CD1c-positive myeloid dendritic cell (primary cell): ENCODE results near the gene LRRC36.
A peak's percentile ranks its signal among the peaks of the same experiment; 100 is the strongest.

Experiments
- DNase-seq: peaks from one replicate; pipeline ENCODE4 v3.0.0-alpha.2; 2016; ENCODE audit errors: extremely low spot score

Gene LRRC36

DNA sequence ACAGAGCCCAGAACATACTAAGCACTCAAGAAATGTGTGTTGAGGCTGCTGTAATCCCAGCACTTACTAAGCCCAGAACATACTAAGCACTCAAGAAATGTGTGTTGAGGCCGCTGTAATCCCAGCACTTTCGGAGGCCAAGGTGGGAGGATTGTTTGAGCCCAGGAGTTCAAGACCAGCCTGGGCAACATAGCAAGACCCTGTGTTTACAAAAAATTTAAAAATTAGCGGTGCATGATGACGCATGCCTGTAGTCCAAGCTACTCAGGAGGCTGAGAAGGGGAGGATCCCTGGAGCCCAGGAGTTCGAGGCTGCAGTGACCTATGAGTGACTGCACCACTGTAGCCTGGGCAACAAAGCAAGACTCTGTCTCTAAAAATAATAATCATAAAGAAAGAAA lies 96.4 kb downstream of the LRRC36 start:
- no peak for DNase-seq

DNA sequence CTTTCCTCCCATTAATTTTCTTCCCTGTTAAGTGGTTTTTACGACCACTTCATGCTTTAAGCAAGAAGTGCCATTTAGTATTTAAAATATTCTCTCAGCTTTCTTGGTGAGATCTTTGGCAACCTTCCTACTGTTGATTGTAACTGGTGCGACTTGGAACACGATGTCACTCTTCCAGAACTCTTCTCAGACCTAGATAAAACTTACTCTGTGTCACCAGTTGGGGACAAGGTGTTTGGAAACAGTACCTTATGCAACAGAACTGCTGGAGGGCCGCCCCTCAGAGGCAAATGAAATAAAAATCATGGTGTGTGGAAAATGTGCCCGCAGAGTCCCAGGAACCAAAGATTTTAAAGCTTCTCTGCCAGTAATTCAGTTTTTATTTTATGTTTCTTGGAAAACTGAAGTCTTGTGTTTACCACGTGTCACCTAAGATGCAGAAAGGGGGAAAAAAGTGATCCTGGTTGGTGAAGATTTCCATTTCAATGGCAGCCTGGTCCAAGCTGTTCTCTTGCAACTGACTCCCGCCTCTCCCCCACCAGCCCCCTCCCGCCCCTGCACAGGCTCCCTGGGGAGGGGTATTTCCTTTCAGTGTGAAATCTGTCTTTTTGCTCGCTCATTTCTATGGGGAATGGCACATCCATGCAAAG lies 97.1 kb downstream of the LRRC36 start:
- DNase-seq, result no peak

DNA sequence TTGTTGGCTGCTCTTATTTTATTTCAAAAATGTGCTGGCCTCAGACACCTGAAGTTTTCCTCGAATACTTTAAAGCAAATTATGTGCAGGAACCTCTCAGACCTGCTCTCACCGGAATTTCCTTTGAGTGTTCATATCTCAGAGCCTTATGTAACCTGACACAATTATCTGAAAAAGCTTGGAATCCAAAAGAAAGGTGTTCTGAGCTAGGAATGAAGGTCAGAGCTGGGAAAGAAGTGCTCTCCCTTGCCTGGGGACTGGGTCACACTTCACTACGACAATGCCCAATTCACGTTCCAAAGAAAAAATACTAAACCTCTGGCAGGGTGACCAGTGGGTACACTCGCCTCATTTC lies 97.6 kb downstream of the LRRC36 start:
- no peak for DNase-seq

- DNase-seq, result no peak
Measured at GRCh38 chr16:67425061-67425460, 98.4 kb downstream of the LRRC36 start.

DNA sequence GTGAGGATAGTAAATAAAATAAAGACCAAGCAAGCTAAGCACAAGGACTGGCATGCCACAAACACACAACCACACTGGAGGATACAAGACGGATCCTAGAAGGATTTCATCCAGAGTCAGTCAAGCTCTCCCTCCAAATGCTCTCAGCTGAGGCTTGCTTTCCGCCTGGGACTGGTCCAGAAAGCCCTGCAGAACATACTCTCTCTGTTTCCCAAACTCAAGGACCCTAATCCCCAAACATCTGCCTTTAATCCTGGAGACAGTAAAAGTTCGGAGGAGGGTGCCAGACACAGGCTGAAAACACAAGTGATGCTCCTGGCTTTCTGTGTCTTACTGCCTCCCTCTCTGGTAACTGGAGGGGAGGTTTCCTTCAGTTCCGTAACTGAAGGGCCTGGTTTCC lies 99.0 kb downstream of the LRRC36 start:
- DNase-seq, result no peak

- no peak for DNase-seq
Measured at GRCh38 chr16:67426022-67426421, 99.4 kb downstream of the LRRC36 start.

DNA sequence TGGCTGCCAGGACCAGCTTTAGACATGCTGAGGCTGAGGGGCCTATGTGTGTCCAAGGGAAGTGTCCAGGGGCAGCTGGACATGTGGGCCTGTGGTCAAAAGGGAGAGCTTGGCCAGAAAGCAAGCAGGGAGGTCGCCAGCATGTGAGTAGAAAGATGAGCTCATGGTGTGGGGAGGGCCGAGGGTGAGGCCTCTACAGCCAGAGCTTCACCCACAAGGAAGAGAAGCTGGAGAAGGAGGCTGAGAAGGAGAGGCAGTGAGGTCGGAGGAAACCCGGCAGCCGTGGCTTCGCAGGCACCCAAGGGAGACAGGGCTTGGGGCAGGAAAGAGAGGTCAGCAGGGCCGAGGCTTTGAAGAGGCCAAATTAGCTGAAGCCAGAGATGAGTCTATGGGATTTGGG lies 100.3 kb downstream of the LRRC36 start:
- DNase-seq, result no peak

DNA sequence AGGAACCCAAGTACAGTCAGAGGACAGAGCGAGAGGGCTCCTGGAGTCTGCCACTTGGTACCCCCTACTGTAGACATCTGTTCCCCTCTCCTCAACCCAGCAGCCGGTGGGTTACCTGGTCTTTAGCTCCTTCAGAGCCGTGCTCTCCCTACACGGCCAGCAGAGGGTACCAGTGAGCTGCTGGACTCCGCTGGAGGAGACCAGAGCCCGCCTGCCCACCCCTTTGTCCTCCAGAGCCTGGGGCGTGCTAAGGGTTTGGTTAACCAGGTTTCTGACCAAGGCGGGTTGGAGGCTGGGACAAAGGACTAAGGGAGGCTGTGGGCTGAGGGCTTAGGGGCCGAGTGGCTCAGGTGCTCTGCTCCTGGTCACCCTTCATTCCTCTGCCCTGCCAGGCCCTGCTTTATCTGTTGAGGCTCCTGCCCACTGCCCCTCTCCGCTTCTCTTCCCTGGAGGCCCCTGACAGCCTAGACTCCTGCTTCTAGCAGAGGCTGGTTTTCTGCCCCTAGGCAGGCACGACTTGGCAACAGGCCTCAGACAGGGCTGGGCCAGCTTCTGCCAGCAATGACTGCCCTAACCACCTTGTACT lies 101.6 kb downstream of the LRRC36 start:
- DNase-seq, result peak; percentile 69

- DNase-seq, result no peak
Measured at GRCh38 chr16:67429053-67429798, 102.6 kb downstream of the LRRC36 start.

GRCh38 chr16:67429799-67430503 lies 103.3 kb downstream of the LRRC36 start:
- DNase-seq, result no peak

DNA sequence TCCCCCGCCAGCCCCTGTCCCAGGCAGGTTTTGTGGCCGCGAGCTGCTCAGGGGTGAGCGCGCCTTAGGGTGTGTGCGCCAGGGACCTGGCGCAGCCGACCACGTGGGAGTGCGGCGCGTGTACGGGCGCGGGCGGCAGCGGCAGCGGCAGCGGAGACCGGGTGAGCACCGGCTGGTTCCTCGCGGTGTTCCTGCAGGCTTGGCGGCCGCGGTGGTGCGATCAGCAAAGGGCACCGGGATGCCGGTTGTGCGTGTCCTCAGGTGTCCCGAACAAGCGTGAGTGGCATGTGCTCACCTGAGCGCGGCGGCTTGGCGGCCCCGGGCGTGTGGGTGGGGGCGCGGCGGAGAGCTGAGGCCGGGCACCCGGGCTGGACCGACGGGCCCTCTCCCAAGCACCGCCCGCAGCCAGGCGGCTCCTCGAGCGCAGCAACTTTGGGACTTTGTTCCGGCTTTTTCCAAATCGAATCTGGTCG lies 103.9 kb downstream of the LRRC36 start:
- DNase-seq, result peak; percentile 32

- DNase-seq, result peak; percentile 66
Measured at GRCh38 chr16:67430977-67431774, 104.6 kb downstream of the LRRC36 start, which contains the start of gene HSD11B2. TSS of gene HSD11B2 (plus strand) at chr16:67431121. CDS start at chr16:67431249, 128 bp downstream.

DNA sequence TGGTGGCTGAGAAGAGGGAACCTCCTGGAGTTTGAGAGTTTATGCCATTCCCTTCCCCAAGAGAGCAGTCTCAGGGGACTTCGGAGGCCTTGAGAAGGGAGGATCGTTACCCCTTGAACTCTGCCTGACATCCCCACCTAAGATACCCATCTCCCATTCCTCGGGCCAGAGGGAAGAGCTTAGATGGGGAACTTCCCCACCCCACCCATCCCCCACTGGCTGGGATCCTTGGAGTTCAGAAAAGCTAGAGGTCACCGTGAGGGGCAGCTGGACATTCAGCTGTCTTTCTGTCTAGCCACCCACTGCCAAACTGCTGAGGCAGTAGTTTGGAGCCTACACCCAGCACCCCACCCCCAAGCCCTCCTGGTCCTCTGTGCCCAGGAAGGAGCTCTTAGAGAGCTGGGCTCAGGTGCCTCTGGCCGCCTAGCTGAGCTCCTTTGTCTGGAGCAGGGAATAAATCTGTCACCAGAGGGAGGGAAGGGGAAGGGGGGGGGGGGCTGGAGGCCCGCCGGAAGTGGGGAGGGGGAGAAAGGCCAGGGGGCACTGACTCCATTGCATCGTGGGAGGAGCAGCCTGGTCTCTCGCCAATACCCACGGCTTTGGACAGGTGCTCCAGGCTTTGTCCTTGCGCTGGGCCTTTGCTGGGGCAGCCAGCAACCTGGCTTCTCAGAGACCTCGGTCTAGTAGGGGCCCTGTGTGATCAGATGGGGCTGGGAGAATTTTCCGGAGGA lies 105.3 kb downstream of the LRRC36 start:
- no peak for DNase-seq

- no peak for DNase-seq
Measured at GRCh38 chr16:67432506-67432890, 105.9 kb downstream of the LRRC36 start.

- DNase-seq, result no peak
Measured at GRCh38 chr16:67433131-67433719, 106.6 kb downstream of the LRRC36 start.
